ENCODE data around the gene KIF5C.

The KIF5C gene

GRCh38 chr2:149027590-149028250, 152.7 kb downstream of the KIF5C start:
- TF ChIP-seq YY1 (IDR thresholded peaks at IDR 0.05; ENCODE audit: insufficient read depth, insufficient read length) (no peak), ZNF274 (IDR thresholded peaks at IDR 0.05; ENCODE audit: low read depth, low read length) (no peak), SUZ12 (IDR thresholded peaks at IDR 0.05; ENCODE audit: extremely low read depth, insufficient read depth, insufficient read length) (no peak)
- Histone ChIP-seq H3K27me3 (ENCODE audit: insufficient read depth, insufficient read length) (no peaks in the 10 kb centered on the region), H3K4me1 (ENCODE audit: insufficient read depth, insufficient read length) (peaks cover 2% of the 10 kb centered on the region), H3K9me3 (ENCODE audit: insufficient read depth, low read length) (no peaks in the 10 kb centered on the region), H3K36me3 (ENCODE audit: insufficient read depth, insufficient read length, low read length) (peaks cover 8% of the 10 kb centered on the region), H3K4me3 (ENCODE audit: insufficient read length, low read depth) (no peak overlapping the region), H3K9ac (ENCODE audit: insufficient read length, low read depth) (no peak overlapping the region)
- DNase-seq (ENCODE audit: low read depth, low spot score), result no peak

- Histone ChIP-seq H3K9ac (ENCODE audit: insufficient read length, low read depth) (no peak overlapping the region), H3K9me3 (ENCODE audit: insufficient read depth, low read length) (no peaks in the 10 kb centered on the region), H3K4me1 (ENCODE audit: insufficient read depth, insufficient read length) (peaks cover 2% of the 10 kb centered on the region), H3K4me3 (ENCODE audit: insufficient read length, low read depth) (no peak overlapping the region), H3K36me3 (ENCODE audit: insufficient read depth, insufficient read length, low read length) (peaks cover 8% of the 10 kb centered on the region), H3K27me3 (ENCODE audit: insufficient read depth, insufficient read length) (no peaks in the 10 kb centered on the region)
- no peak for TF ChIP-seq ZNF274 (IDR thresholded peaks at IDR 0.05; ENCODE audit: low read depth, low read length)
- TF ChIP-seq SUZ12 (IDR thresholded peaks at IDR 0.05; ENCODE audit: extremely low read depth, insufficient read depth, insufficient read length), result no peak
- TF ChIP-seq YY1 (IDR thresholded peaks at IDR 0.05; ENCODE audit: insufficient read depth, insufficient read length), result no peak
- DNase-seq (ENCODE audit: low read depth, low spot score), result no peak
Measured at GRCh38 chr2:149028377-149028776, 153.3 kb downstream of the KIF5C start.

- TF ChIP-seq ZNF274 (IDR thresholded peaks at IDR 0.05; ENCODE audit: low read depth, low read length) (no peak), SUZ12 (IDR thresholded peaks at IDR 0.05; ENCODE audit: extremely low read depth, insufficient read depth, insufficient read length) (no peak), YY1 (IDR thresholded peaks at IDR 0.05; ENCODE audit: insufficient read depth, insufficient read length) (no peak)
- peaks cover 3% of the 10 kb centered on the region for H3K36me3 ChIP-seq (ENCODE audit: insufficient read depth, insufficient read length, low read length)
- peaks cover 2% of the 10 kb centered on the region for H3K4me1 ChIP-seq (ENCODE audit: insufficient read depth, insufficient read length)
- no peak overlapping the region for H3K9ac ChIP-seq (ENCODE audit: insufficient read length, low read depth)
- H3K27me3 ChIP-seq (ENCODE audit: insufficient read depth, insufficient read length), result no peaks in the 10 kb centered on the region
- H3K9me3 ChIP-seq (ENCODE audit: insufficient read depth, low read length), result no peaks in the 10 kb centered on the region
- DNase-seq (ENCODE audit: low read depth, low spot score), result no peak
- H3K4me3 ChIP-seq (ENCODE audit: insufficient read length, low read depth), result no peak overlapping the region
Measured at GRCh38 chr2:149028891-149029290, 153.9 kb downstream of the KIF5C start.

GRCh38 chr2:149029307-149029965, 154.4 kb downstream of the KIF5C start:
- H3K4me1 ChIP-seq (ENCODE audit: insufficient read depth, insufficient read length), result peaks cover 2% of the 10 kb centered on the region
- no peak for DNase-seq (ENCODE audit: low read depth, low spot score)
- no peaks in the 10 kb centered on the region for H3K36me3 ChIP-seq (ENCODE audit: insufficient read depth, insufficient read length, low read length)
- TF ChIP-seq ZNF274 (IDR thresholded peaks at IDR 0.05; ENCODE audit: low read depth, low read length), result no peak
- no peak for TF ChIP-seq YY1 (IDR thresholded peaks at IDR 0.05; ENCODE audit: insufficient read depth, insufficient read length)
- TF ChIP-seq SUZ12 (IDR thresholded peaks at IDR 0.05; ENCODE audit: extremely low read depth, insufficient read depth, insufficient read length), result no peak
- no peak overlapping the region for H3K9ac ChIP-seq (ENCODE audit: insufficient read length, low read depth)
- no peaks in the 10 kb centered on the region for H3K27me3 ChIP-seq (ENCODE audit: insufficient read depth, insufficient read length)
- H3K4me3 ChIP-seq (ENCODE audit: insufficient read length, low read depth), result no peak overlapping the region
- no peaks in the 10 kb centered on the region for H3K9me3 ChIP-seq (ENCODE audit: insufficient read depth, low read length)

GRCh38 chr2:149031396-149031795, 156.4 kb downstream of the KIF5C start:
- TF ChIP-seq YY1 (IDR thresholded peaks at IDR 0.05; ENCODE audit: insufficient read depth, insufficient read length) (no peak), ZNF274 (IDR thresholded peaks at IDR 0.05; ENCODE audit: low read depth, low read length) (no peak), SUZ12 (IDR thresholded peaks at IDR 0.05; ENCODE audit: extremely low read depth, insufficient read depth, insufficient read length) (no peak)
- Histone ChIP-seq H3K9ac (ENCODE audit: insufficient read length, low read depth) (no peak overlapping the region), H3K36me3 (ENCODE audit: insufficient read depth, insufficient read length, low read length) (no peaks in the 10 kb centered on the region), H3K27me3 (ENCODE audit: insufficient read depth, insufficient read length) (no peaks in the 10 kb centered on the region), H3K4me1 (ENCODE audit: insufficient read depth, insufficient read length) (peaks cover 2% of the 10 kb centered on the region), H3K4me3 (ENCODE audit: insufficient read length, low read depth) (no peak overlapping the region), H3K9me3 (ENCODE audit: insufficient read depth, low read length) (no peaks in the 10 kb centered on the region)
- no peak for DNase-seq (ENCODE audit: low read depth, low spot score)

GRCh38 chr2:149033716-149034115, 158.7 kb downstream of the KIF5C start:
- Histone ChIP-seq H3K9me3 (ENCODE audit: insufficient read depth, low read length) (no peaks in the 10 kb centered on the region), H3K4me3 (ENCODE audit: insufficient read length, low read depth) (no peak overlapping the region), H3K4me1 (ENCODE audit: insufficient read depth, insufficient read length) (peaks cover 6% of the 10 kb centered on the region), H3K27me3 (ENCODE audit: insufficient read depth, insufficient read length) (peaks cover 19% of the 10 kb centered on the region), H3K9ac (ENCODE audit: insufficient read length, low read depth) (no peak overlapping the region), H3K36me3 (ENCODE audit: insufficient read depth, insufficient read length, low read length) (no peaks in the 10 kb centered on the region)
- TF ChIP-seq SUZ12 (IDR thresholded peaks at IDR 0.05; ENCODE audit: extremely low read depth, insufficient read depth, insufficient read length) (no peak), YY1 (IDR thresholded peaks at IDR 0.05; ENCODE audit: insufficient read depth, insufficient read length) (no peak), ZNF274 (IDR thresholded peaks at IDR 0.05; ENCODE audit: low read depth, low read length) (no peak)
- no peak for DNase-seq (ENCODE audit: low read depth, low spot score)

GRCh38 chr2:149034406-149034805, 159.4 kb downstream of the KIF5C start:
- H3K36me3 ChIP-seq (ENCODE audit: insufficient read depth, insufficient read length, low read length), result no peaks in the 10 kb centered on the region
- H3K27me3 ChIP-seq (ENCODE audit: insufficient read depth, insufficient read length), result peaks cover 26% of the 10 kb centered on the region
- no peak for DNase-seq (ENCODE audit: low read depth, low spot score)
- H3K4me3 ChIP-seq (ENCODE audit: insufficient read length, low read depth), result no peak overlapping the region
- no peaks in the 10 kb centered on the region for H3K9me3 ChIP-seq (ENCODE audit: insufficient read depth, low read length)
- H3K9ac ChIP-seq (ENCODE audit: insufficient read length, low read depth), result no peak overlapping the region
- peaks cover 8% of the 10 kb centered on the region for H3K4me1 ChIP-seq (ENCODE audit: insufficient read depth, insufficient read length)
- TF ChIP-seq SUZ12 (IDR thresholded peaks at IDR 0.05; ENCODE audit: extremely low read depth, insufficient read depth, insufficient read length) (no peak), ZNF274 (IDR thresholded peaks at IDR 0.05; ENCODE audit: low read depth, low read length) (no peak), YY1 (IDR thresholded peaks at IDR 0.05; ENCODE audit: insufficient read depth, insufficient read length) (no peak)

All from NT2/D1 (cell line).